B cell (primary cell): Measurements from ENCODE around the gene UBA1. TPM values are rescaled to one million over a fixed set of nuclear protein-coding genes. Genes with fewer than 3 reads are reported as not detected.

Experiments used
- ATAC-seq: fragments of 200-7000 bp; cut with Tn5 transposase; one replicate; pipeline ENCODE4 v1.10.0; 2021; ENCODE audit warnings: low read depth, mild to moderate bottlenecking, moderate number of reproducible peaks, moderate library complexity
- CTCF ChIA-PET: fragments of 350-600 bp; sonication (Branson Sonifier 250); formaldehyde crosslinking; loops from one replicate; lab custom pipeline; 2021; ENCODE audit warnings: antibody characterized with exemption, inconsistent platforms; lab: Charles Lee
- POLR2A ChIA-PET: fragments of 350-600 bp; sonication (Branson Sonifier 250); formaldehyde crosslinking; loops from one replicate; lab custom pipeline; 2021; ENCODE audit warnings: antibody characterized with exemption; lab: Charles Lee
- DNase-seq: peaks from one replicate; pipeline ENCODE4 v3.0.0; 2013
- H2AFZ ChIP-seq: 2 replicates; pipeline ENCODE4 v1.6.1; 2012; ENCODE audit warnings: mild to moderate bottlenecking, low read depth, low read length; ENCODE audit not compliant: insufficient read depth, poor library complexity, severe bottlenecking
- H3K27ac ChIP-seq, 2 donors: 1 replicate in 1 of 2; 2 replicates in 1 of 2; pipeline ENCODE4 v1.5.1; 2012 to 2013; ENCODE audit warnings: low read length in 2 of 2, mild to moderate bottlenecking in 2 of 2, moderate library complexity in 1 of 2
- H3K27me3 ChIP-seq, 4 experiments: fragments of 200-600 bp in 1 of 4; sonication (generic) in 1 of 4; replicated peaks in 1 of 4; 1 replicate in 2 of 4; 2 replicates in 2 of 4; pipeline versions ENCODE4 v1.6.1 to v1.7.0; 2013 to 2016; ENCODE audit warnings: low read length in 3 of 4, mild to moderate bottlenecking in 2 of 4, mixed read lengths in 1 of 4, moderate library complexity in 1 of 4; ENCODE audit not compliant: insufficient read depth in 4 of 4, control insufficient read depth in 3 of 4; ENCODE audit errors: control extremely low read depth in 1 of 4
- H3K36me3 ChIP-seq, 2 experiments: replicated peaks in 1 of 2; 1 replicate in 1 of 2; 2 replicates in 1 of 2; pipeline versions ENCODE4 v1.6.1 to v1.7.1; 2013; ENCODE audit warnings: low read length in 1 of 2; ENCODE audit not compliant: insufficient read depth in 2 of 2, control insufficient read depth in 1 of 2; ENCODE audit errors: control extremely low read depth in 1 of 2, extremely low read depth in 1 of 2
- H3K4me1 ChIP-seq, 2 donors: fragments of 200-600 bp in 1 of 2; sonication (generic) in 1 of 2; 1 replicate in 1 of 2; 2 replicates in 1 of 2; pipeline versions ENCODE4 v1.5.1 to v1.6.1; 2013 to 2017; ENCODE audit warnings: low read length in 2 of 2; ENCODE audit not compliant: control insufficient read depth in 2 of 2, insufficient read depth in 2 of 2
- H3K4me2 ChIP-seq: replicated peaks from 2 replicates; pipeline ENCODE3; 2012; ENCODE audit warnings: mild to moderate bottlenecking, low read depth, low read length; ENCODE audit not compliant: poor library complexity, severe bottlenecking
- H3K4me3 ChIP-seq, 5 experiments: fragments of 200-600 bp in 1 of 5; sonication (generic) in 1 of 5; 1 replicate in 3 of 5; 2 replicates in 2 of 5; pipeline versions ENCODE4 v1.5.1 to v1.7.0; 2011 to 2016; ENCODE audit warnings: low read length in 4 of 5, mild to moderate bottlenecking in 4 of 5, low read depth in 2 of 5, control low read depth in 1 of 5, moderate library complexity in 1 of 5; ENCODE audit not compliant: insufficient read depth in 1 of 5; ENCODE audit errors: control extremely low read depth in 1 of 5, extremely low read depth in 1 of 5
- H3K79me2 ChIP-seq: fragments of 200-600 bp; sonication (generic); one replicate; pipeline ENCODE4 v1.6.0; 2016; ENCODE audit warnings: low read length; ENCODE audit not compliant: control insufficient read depth, insufficient read depth
- H3K9ac ChIP-seq: fragments of 200-600 bp; sonication (generic); 2 replicates; pipeline ENCODE4 v1.6.1; 2017; ENCODE audit warnings: mild to moderate bottlenecking, low read length, moderate library complexity
- H3K9me3 ChIP-seq, 3 donors: one replicate each; pipeline versions ENCODE4 v1.6.1 to v1.7.1; 2013; ENCODE audit warnings: low read length in 2 of 3; ENCODE audit not compliant: control insufficient read depth in 2 of 3, insufficient read depth in 1 of 3; ENCODE audit errors: control extremely low read depth in 1 of 3
- H4K20me1 ChIP-seq: 2 replicates; pipeline ENCODE4 v1.6.0; 2012; ENCODE audit warnings: mild to moderate bottlenecking, low read length; ENCODE audit not compliant: insufficient read depth, control insufficient read depth, poor library complexity, severe bottlenecking
- H3K27ac Mint-ChIP-seq: one replicate; pipeline ENCODE4 v1.8.0; 2021; ENCODE audit warnings: mixed read lengths
- H3K27me3 Mint-ChIP-seq: one replicate; pipeline ENCODE4 v1.8.0; 2021; ENCODE audit warnings: mixed read lengths
- H3K4me1 Mint-ChIP-seq: one replicate; pipeline ENCODE4 v1.8.0; 2021; ENCODE audit warnings: mixed read lengths
- H3K4me3 Mint-ChIP-seq: one replicate; pipeline ENCODE4 v1.8.0; 2021; ENCODE audit warnings: mixed read lengths
- H3K9me3 Mint-ChIP-seq: one replicate; pipeline ENCODE4 v1.8.0; 2022; ENCODE audit warnings: mixed read lengths; ENCODE audit not compliant: insufficient read depth
- EZH2 ChIP-seq: IDR thresholded peaks from 2 replicates; pipeline ENCODE4 v1.6.1; 2012; ENCODE audit warnings: borderline replicate concordance, low read depth, mild to moderate bottlenecking, moderate library complexity, low read length; ENCODE audit not compliant: insufficient read depth, poor library complexity, severe bottlenecking
- WGBS: methylation state at CpG from one replicate; pipeline ENCODE4 v1.1.5; 2013; ENCODE audit warnings: missing lambda C conversion rate; ENCODE audit not compliant: insufficient coverage; 5-methylcytosine and 5-hydroxymethylcytosine counted together
- intact Hi-C: fragments of 100-400 bp; cut with micrococcal nuclease; formaldehyde crosslinking; loops from one replicate; pipeline ENCODE4 v1.10.0; 2022
- polyA plus RNA-seq: library from polyadenylated mRNA; depleted of rRNA; stranded (reverse); fragments of >200 nt; gene quantifications from 2 replicates; pipeline ENCODE4 v1.2.3, GENCODE V29; 2012
- total RNA-seq, 2 donors: library from RNA; stranded (reverse); fragments of 120-200 nt in 1 of 2; gene quantifications; 1 replicate in 1 of 2; 2 replicates in 1 of 2; pipeline versions ENCODE4 v1.2.3 to v1.2.4, GENCODE V29; 2013 to 2022
- TF ChIP-seq, protein P1 (sequence below): fragments of 200-600 bp; IDR thresholded peaks from one replicate; pipeline ENCODE4 v1.8.0; 2022; ENCODE audit warnings: antibody characterized with exemption, mild to moderate bottlenecking

The UBA1 gene
- total and polyA plus RNA-seq, 2 donors (not counting 1 experiment from before 2014, with no cell fraction given) = 166 to 211 TPM

- POLR2A ChIA-PET = interaction anchor here (0.5 kb wide), 1 partner anchor 8 kb away, joined by 3 read pairs; no protein-coding TSS in a partner anchor
- WGBS = 95% methylated on average over 6 of the region's 12 CpGs
These were observed 19.3 kb upstream of the UBA1 start for GRCh38 chrX:47174376-47174775.

DNA sequence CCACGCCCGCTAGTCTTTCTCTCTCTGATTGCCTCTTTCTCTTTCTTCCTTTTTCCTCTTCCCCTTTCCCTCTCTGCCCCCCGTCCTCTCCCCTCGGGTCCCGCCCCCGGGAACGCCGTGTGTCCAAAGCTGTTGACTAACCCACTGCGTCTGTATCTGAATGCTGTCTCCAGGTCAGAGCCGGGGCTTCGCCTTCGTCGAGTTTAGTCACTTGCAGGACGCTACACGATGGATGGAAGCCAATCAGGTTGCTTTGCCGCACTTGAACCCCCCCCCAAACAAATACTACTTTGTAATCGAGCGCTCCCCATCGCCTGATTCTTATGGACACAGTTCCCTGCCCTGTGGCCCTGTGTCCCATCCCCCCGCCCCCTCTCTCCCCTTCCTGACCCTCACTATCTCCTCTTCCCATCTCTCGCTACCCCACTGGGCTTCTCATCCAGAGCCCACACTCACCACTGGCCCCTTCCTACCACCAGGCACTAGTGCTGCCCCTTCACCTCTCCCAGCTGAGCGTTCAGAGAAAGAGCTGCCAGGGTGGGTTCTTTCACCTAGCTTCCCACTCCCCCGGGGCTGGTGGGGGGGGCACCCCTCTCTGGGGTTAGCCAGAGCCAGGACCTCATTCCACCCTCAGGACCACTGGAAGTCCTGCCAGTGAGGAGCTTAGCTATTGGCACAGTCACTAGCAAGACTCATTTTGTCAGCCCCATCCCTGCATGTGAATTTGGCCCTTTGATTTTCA is 18.6 kb upstream of the UBA1 start:
- Histone ChIP-seq H4K20me1 (peaks cover 6% of the 10 kb centered on the region), H3K9ac (no peak overlapping the region), H3K4me1 (no peaks in the 10 kb centered on the region), H2AFZ (no peak overlapping the region), H3K4me3 (no peak overlapping the region), H3K4me2 (no peak overlapping the region), H3K36me3 (peaks cover 0 to 51% of the 10 kb centered on the region in 2 experiments), H3K79me2 (peaks cover 15% of the 10 kb centered on the region), H3K27me3 (no peaks in the 10 kb centered on the region), H3K27ac (no peak overlapping the region), H3K9me3 (no peaks in the 10 kb centered on the region)
- intact Hi-C loops = no loop called here
- no peak for DNase-seq
- ChIA-PET POLR2A (interaction anchor here (0.5 kb wide), 1 partner anchor 9 kb away, joined by 3 read pairs; no protein-coding TSS in a partner anchor), CTCF (no interaction called here)
- TF ChIP-seq EZH2 = no peak
- TF ChIP-seq, protein P1, sequence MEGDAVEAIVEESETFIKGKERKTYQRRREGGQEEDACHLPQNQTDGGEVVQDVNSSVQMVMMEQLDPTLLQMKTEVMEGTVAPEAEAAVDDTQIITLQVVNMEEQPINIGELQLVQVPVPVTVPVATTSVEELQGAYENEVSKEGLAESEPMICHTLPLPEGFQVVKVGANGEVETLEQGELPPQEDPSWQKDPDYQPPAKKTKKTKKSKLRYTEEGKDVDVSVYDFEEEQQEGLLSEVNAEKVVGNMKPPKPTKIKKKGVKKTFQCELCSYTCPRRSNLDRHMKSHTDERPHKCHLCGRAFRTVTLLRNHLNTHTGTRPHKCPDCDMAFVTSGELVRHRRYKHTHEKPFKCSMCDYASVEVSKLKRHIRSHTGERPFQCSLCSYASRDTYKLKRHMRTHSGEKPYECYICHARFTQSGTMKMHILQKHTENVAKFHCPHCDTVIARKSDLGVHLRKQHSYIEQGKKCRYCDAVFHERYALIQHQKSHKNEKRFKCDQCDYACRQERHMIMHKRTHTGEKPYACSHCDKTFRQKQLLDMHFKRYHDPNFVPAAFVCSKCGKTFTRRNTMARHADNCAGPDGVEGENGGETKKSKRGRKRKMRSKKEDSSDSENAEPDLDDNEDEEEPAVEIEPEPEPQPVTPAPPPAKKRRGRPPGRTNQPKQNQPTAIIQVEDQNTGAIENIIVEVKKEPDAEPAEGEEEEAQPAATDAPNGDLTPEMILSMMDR = no peak
- H3K9me3 Mint-ChIP-seq = no peaks in the 10 kb centered on the region
- no peak overlapping the region for H3K27ac Mint-ChIP-seq
- no peaks in the 10 kb centered on the region for H3K4me1 Mint-ChIP-seq
- WGBS = 99% methylated on average over 11 of the region's 23 CpGs
- no peak overlapping the region for H3K4me3 Mint-ChIP-seq
- H3K27me3 Mint-ChIP-seq = no peaks in the 10 kb centered on the region
- no peak for ATAC-seq

More at GRCh38 chrX:47174376-47174775, 19.3 kb upstream of the UBA1 start:
- peaks cover 0 to 50% of the 10 kb centered on the region in 2 experiments for H3K36me3 ChIP-seq
- Mint-ChIP-seq H3K9me3 (no peaks in the 10 kb centered on the region), H3K4me1 (no peaks in the 10 kb centered on the region), H3K27me3 (no peaks in the 10 kb centered on the region), H3K27ac (no peak overlapping the region), H3K4me3 (no peak overlapping the region)
- H3K27me3 ChIP-seq = no peaks in the 10 kb centered on the region
- no peaks in the 10 kb centered on the region for H3K9me3 ChIP-seq
- ATAC-seq (no peak), DNase-seq (no peak)
- H3K4me2 ChIP-seq = no peak overlapping the region
- CTCF ChIA-PET = no interaction called here
- peaks cover 21% of the 10 kb centered on the region for H3K79me2 ChIP-seq
- H3K9ac ChIP-seq = no peak overlapping the region
- H3K4me3 ChIP-seq = no peak overlapping the region
- TF ChIP-seq, protein P1 = no peak
- no peak for TF ChIP-seq EZH2
- intact Hi-C loops = no loop called here
- peaks cover 11% of the 10 kb centered on the region for H4K20me1 ChIP-seq
- H3K27ac ChIP-seq = no peak overlapping the region
- H2AFZ ChIP-seq = no peak overlapping the region
- H3K4me1 ChIP-seq = no peaks in the 10 kb centered on the region
